Activated T-cell treated with anti-CD3 and anti-CD28 coated beads, Interleukin-2, amount 50 U/mL, for 1 hour (primary cell): ENCODE measurements around the gene ERBB4.

Experiments used
- DNase-seq: peaks from one replicate; pipeline ENCODE4 v3.0.0-alpha.2; 2020

Gene ERBB4

GRCh38 chr2:212426637-212427412 lies 111.8 kb downstream of the ERBB4 start:
- DNase-seq, result no peak

DNA sequence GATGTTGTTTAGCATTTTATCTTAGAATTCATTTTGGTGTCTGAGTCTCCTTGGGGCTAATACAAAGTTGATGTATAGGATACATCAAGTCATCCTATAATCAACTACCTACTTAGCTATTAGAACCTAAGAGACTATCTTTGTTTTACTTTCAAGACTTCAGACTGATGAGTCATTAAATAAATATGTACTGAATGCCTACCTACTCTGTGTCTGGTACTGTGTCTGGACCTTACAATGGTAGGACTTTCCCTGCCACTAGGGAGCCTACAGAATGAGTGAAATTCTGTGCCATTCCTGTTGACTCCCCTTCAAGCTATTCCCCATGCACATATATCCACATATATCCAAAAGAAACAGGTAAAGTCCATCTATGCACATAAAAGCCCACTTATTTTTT lies 114.5 kb downstream of the ERBB4 start:
- no peak for DNase-seq

DNA sequence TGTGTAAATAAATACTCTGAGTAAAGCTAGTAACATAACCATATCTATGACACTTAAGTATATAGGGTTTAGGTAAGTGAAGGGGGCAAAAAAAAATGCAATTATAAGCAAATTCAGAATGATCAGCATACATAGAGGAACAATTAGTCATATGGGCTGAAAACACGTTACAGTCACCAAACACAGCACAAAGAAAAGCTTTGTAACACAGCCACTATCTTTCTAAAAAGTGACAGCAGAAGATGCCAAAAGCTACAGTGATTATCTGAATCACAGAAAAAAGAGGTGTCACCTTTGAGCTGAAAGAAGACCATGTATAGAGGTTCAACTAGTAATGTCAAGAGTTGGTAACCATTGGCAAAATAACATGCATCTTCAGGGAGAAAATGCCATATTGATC lies 115.5 kb downstream of the ERBB4 start:
- no peak for DNase-seq

DNA sequence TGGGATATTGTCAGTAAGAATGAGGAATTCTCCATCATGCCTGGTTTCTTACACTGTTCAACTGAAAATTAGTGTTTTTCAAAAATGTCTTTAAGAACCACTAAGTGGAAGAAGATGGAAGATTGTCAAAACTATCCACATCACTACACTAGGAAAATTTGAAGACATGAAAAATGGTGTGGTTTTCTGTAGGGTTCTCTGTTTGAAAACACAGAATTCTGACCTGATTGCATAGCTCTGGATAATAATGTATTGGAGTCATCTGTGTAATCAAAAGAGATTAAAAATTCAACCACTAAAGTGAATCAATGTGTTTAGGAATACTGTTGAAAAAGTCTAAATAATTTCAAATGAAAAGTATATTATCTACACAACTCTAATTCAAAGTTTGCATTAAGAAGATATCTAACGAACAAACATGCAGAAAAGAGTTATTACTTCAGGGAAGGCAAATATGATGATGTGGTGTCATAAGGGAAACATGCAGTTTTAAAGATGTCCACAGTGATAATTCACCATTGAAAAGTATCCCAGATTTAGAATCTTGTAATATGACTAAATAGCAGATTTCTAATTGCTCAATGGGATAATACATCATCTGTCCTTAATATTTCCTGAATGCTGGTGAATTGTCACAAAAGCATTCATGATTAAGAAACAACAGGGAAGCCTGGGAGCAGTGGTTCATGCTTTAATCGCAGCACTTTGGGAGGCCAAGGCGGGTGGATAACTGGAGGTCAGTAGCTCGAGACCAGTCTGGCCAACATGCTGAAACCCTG lies 116.9 kb downstream of the ERBB4 start:
- DNase-seq, result no peak

- no peak for DNase-seq
Observed at GRCh38 chr2:212416086-212416485, 122.5 kb downstream of the ERBB4 start.

DNA sequence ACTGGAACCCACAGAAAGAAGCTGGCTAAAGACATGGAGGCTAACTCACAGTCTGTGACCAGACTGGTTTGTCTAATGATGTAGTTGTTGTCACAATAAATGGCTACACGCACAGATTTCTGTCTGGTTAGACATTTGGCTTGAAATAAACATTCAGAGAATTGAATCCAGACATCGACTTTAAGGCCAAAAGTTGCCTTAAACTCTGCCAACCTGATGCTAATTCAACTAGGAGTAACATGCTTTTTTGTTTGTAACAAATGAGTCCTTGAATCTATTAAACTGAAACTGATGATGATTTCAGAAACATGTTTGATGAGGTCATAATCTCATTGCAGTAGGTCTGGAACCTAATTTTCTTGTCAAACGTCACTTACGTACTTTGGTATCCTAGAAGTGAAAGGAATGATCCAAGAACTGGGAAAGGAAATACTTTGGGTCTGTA lies 123.8 kb downstream of the ERBB4 start:
- DNase-seq, result no peak

GRCh38 chr2:212409560-212409959 lies 129.0 kb downstream of the ERBB4 start:
- DNase-seq, result no peak

GRCh38 chr2:212408524-212408923 lies 130.1 kb downstream of the ERBB4 start:
- no peak for DNase-seq

DNA sequence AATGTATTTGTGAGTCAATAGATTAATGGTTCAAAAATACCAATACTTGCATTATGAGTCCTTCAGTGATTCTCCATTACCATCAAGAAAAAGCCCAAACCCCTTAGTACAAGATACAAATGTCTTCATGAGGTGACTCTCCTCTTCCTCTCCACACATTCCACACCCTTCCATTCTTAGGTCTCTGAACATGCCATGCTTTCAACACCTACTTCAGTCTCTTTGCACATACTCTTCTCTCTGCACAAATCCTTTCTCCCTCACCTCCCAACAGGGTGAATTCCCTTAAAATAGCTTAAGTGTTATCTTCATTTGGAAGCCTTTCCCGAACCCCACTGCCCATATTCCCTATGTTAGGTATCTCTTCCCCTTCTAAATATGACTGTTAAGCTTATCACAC lies 131.9 kb downstream of the ERBB4 start:
- no peak for DNase-seq

- no peak for DNase-seq
Observed at GRCh38 chr2:212402316-212402715, 136.3 kb downstream of the ERBB4 start.

DNA sequence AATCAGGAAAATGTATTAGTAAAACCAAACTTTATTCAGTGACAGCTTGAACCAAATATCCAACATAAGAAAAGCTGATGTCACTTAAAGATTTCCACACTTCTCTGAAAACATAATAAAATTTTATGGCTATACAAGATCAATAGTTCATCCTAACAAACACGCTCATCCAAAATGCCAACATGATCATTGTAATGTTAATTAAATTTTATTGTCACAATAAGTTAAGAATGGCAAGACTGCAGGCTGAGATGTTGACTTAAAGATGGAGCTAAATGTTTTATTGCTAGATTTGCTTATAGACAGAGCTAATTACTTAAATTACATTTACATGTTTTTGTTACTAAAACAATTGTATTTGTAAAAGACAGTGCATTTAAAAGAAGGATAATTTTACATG lies 140.3 kb downstream of the ERBB4 start:
- DNase-seq, result no peak

DNA sequence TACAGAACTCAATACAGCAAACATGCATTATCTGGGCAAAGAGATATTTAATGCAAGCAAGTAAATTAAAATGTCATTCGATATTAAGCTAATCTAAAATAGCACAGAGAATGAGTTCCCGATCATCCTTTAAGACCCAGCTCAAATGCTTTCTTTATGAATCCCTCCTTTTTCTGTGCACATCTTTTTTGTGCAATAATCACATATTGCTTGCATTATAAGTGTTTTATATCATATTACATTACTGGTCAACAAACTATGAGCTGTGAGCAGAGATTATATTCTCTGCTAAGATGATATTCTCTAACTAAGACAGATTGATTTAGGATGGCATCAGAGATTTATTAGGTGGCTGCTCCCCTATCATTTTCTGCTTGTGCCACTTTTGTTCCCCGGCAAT lies 146.1 kb downstream of the ERBB4 start:
- no peak for DNase-seq

DNA sequence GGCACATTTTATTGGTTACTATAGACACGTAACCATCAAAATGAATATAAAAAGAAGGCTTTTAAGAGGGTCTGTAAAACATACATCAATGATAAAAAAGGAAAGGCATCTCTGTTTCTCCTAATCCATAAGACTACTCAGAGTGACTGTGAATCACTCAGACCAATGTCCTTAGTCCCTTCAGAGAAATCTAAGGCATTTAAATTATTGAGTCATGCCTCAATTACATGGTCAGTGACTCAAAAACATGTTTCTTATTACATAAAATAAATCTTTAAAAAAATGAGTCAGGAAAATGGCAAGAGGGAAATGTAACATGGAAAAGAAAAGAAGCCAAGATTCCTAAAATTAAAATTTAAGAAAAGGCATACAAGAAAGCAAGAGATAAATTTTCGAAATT lies 146.6 kb downstream of the ERBB4 start:
- DNase-seq, result no peak

GRCh38 chr2:212387146-212387545 lies 151.5 kb downstream of the ERBB4 start:
- no peak for DNase-seq

DNA sequence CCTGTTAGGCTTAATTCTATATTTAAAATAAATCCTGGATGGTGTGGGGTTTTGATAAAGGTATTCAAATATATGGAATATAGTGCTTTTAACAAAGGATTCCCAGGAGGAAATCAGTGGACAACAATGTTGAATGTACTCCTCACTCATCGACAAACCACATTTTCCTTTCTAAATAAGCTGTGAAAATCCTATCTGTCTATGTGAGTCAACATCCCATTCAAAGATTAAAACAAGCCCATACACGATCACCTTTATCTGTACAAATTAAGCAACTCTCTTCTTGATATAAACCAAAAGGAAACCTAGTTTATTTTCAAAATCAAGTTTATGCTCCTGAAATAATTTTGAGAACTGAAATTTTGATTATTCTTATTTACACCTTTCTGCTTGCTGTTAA lies 153.4 kb downstream of the ERBB4 start:
- DNase-seq, result no peak

- no peak for DNase-seq
Observed at GRCh38 chr2:212384027-212384426, 154.6 kb downstream of the ERBB4 start.

- DNase-seq, result no peak
Observed at GRCh38 chr2:212381428-212382102, 157.0 kb downstream of the ERBB4 start.

DNA sequence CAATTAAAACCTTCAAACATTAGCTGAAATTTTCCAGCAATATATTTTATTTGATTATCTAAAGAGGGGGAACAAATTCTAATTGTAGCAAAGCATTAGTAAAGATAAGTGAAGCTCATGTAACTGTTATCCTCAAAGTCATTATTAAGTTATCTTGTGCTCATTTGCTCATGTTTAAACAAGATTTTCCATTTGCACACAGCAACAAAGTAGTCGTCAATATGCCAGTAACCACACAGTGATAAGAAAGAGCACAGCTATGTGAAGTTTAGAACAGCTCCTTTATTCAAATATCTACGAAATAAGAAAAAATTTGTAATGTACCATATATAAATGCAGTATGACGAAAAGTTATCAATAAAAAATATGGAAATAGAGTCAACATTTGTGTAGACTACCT lies 159.5 kb downstream of the ERBB4 start:
- DNase-seq, result no peak

DNA sequence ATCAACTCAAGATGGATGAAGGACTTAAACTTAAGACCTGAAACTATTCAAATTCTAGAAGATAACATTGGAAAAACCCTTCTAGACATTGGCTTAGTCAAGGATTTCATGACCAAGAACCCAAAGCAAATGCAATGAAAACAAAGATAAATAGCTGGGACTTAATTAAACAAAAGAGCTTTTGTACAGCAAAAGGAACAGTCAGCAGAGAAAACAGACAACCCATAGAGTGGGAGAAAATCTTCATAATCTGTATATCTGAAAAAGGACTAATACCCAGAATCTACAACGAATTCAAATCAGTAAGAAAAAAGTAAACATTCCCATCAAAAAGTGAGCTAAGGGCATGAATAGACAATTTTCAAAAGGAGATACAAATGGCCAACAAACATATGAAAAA lies 171.2 kb downstream of the ERBB4 start:
- no peak for DNase-seq

GRCh38 chr2:212364112-212364985 lies 174.3 kb downstream of the ERBB4 start:
- DNase-seq, result no peak

DNA sequence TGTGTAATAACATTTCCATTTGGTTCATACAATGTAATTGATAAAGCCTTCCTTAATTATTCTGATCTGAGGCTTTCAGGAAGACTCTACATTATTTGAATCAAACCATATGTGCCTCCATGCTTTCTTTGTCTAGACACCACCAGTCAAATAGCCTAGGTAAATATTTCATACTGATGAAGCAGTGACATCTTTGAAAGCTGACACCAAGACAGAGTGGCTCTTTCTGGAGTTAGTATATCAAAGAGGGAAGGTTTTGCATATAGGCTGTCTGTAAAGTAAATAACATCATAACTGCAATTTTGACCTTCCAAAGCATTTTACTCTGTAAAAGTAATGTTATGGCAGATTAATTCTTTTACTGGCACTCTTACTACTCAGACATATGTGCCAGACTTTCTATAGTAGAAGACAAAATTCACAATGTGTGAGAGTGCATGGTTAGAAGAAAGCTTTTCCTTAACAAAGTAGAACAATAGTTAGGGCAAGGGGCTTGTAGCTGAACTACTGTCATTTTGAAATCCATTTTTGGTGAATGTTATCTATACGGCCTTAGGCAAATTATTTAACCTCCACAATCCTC lies 177.3 kb downstream of the ERBB4 start:
- DNase-seq, result no peak

- DNase-seq, result no peak
Observed at GRCh38 chr2:212360068-212360460, 178.5 kb downstream of the ERBB4 start.
